GM12878 (cell line): ENCODE results near the gene YEATS4. TPM values are rescaled to one million over a fixed set of nuclear protein-coding genes. Genes with fewer than 3 reads are reported as not detected.

Experiments used
- ATAC-seq: fragments of 200-7000 bp; cut with Tn5 transposase; 3 replicates; pipeline ENCODE4 v1.9.1; 2020; ENCODE audit warnings: mild to moderate bottlenecking, moderate library complexity
- BruUV-seq: library from RNA; stranded (reverse); fragments of 400-500 nt; replicated peaks from 2 replicates; lab custom pipeline; 2021; lab: Mats Ljungman, UMichigan
- CTCF ChIA-PET: fragments of 300-600 bp; sonication (Branson Sonifier 250); formaldehyde crosslinking; extraction: SDS; loops from one replicate; lab custom pipeline; 2021; ENCODE audit warnings: inconsistent platforms; lab: Yijun Ruan, JAX
- POLR2A ChIA-PET: fragments of 350-600 bp; formaldehyde crosslinking; extraction: SDS; loops from one replicate; lab custom pipeline; 2021; ENCODE audit warnings: inconsistent platforms; lab: Charles Lee
- RAD21 ChIA-PET: fragments of 300-600 bp; sonication (Branson Sonifier 250); formaldehyde crosslinking; loops from one replicate; lab custom pipeline; 2023; ENCODE audit warnings: antibody characterized with exemption; ENCODE audit not compliant: unreplicated experiment; lab: Charles Lee
- SMC1A ChIA-PET: fragments of 300-600 bp; sonication (Branson Sonifier 250); formaldehyde crosslinking; loops from one replicate; lab custom pipeline; 2023; ENCODE audit not compliant: unreplicated experiment, uncharacterized antibody; lab: Charles Lee
- DNase-seq: peaks from one replicate; pipeline ENCODE4 v3.0.0-alpha.2; 2011; ENCODE audit warnings: low read depth, low spot score
- FAIRE-seq: peaks from 3 replicates; lab custom pipeline; 2011; peaks lifted over from hg19 to GRCh38; lab: Jason Lieb, UNC
- H2AFZ ChIP-seq: 2 replicates; pipeline ENCODE4 v1.6.0; 2011; ENCODE audit warnings: low read depth, low read length, control low read depth; ENCODE audit not compliant: control insufficient read depth
- H3K27ac ChIP-seq: 2 replicates; pipeline ENCODE4 v1.5.1; 2011; ENCODE audit warnings: control low read depth; ENCODE audit not compliant: control insufficient read depth, insufficient read depth
- H3K27me3 ChIP-seq, 2 experiments: replicated peaks in 1 of 2; 2 replicates each; pipeline versions ENCODE4 v1.6.0 to v1.6.1; 2011; ENCODE audit warnings: low read length in 1 of 2; ENCODE audit not compliant: control insufficient read depth in 2 of 2, insufficient read depth in 2 of 2
- H3K36me3 ChIP-seq, 2 experiments: 2 replicates each; pipeline ENCODE4 v1.5.1; 2011; ENCODE audit warnings: low read length in 1 of 2; ENCODE audit not compliant: control insufficient read depth in 2 of 2, insufficient read depth in 2 of 2
- H3K4me1 ChIP-seq: 2 replicates; pipeline ENCODE4 v1.6.1; 2011; ENCODE audit warnings: mild to moderate bottlenecking, low read length, moderate library complexity, mixed read lengths; ENCODE audit not compliant: control insufficient read depth, insufficient read depth
- H3K4me2 ChIP-seq: 2 replicates; pipeline ENCODE4 v1.6.0; 2011; ENCODE audit warnings: control low read depth; ENCODE audit not compliant: control insufficient read depth, insufficient read depth
- H3K4me3 ChIP-seq: fragments of 200-600 bp; sonication (generic); 2 replicates; pipeline ENCODE4 v1.5.1; 2016
- H3K79me2 ChIP-seq: 2 replicates; pipeline ENCODE4 v1.6.0; 2011; ENCODE audit warnings: low read length; ENCODE audit not compliant: control insufficient read depth, insufficient read depth
- H3K9ac ChIP-seq: 2 replicates; pipeline ENCODE4 v1.8.0; 2011; ENCODE audit warnings: low read length, control low read depth, mixed read lengths; ENCODE audit not compliant: control insufficient read depth, insufficient read depth
- H3K9me3 ChIP-seq: replicated peaks from 3 replicates; pipeline ENCODE4 v1.5.1; 2011; ENCODE audit warnings: mild to moderate bottlenecking, low read length; ENCODE audit not compliant: control insufficient read depth, insufficient read depth
- H4K20me1 ChIP-seq: 2 replicates; pipeline ENCODE4 v1.6.0; 2011; ENCODE audit not compliant: control insufficient read depth, insufficient read depth
- BACH1 ChIP-seq: fragments of 450-650 bp; IDR thresholded peaks from 2 replicates; pipeline ENCODE4 v1.6.1; 2017; ENCODE audit warnings: mild to moderate bottlenecking, borderline replicate concordance
- BCL3 ChIP-seq: IDR thresholded peaks from 2 replicates; pipeline ENCODE4 v1.6.1; 2011; ENCODE audit warnings: borderline replicate concordance, low read depth, mild to moderate bottlenecking, moderate library complexity, low read length; ENCODE audit not compliant: insufficient read depth, poor library complexity, severe bottlenecking
- BHLHE40 ChIP-seq, 2 experiments: fragments of 450-650 bp in 1 of 2; IDR thresholded peaks; 2 replicates each; pipeline ENCODE4 v1.6.1; 2011 to 2017; ENCODE audit warnings: low read depth in 2 of 2, borderline replicate concordance in 1 of 2, improper control_type of control experiment in 1 of 2, low read length in 1 of 2, mild to moderate bottlenecking in 1 of 2
- E2F8 ChIP-seq: fragments of 450-650 bp; IDR thresholded peaks from 2 replicates; pipeline ENCODE4 v1.6.1; 2018; ENCODE audit warnings: mild to moderate bottlenecking, low read depth, moderate library complexity; ENCODE audit not compliant: partially characterized antibody
- EZH2 ChIP-seq: IDR thresholded peaks from 2 replicates; pipeline ENCODE4 v1.6.1; 2012; ENCODE audit warnings: low read depth, mild to moderate bottlenecking, control low read depth, inconsistent platforms, low read length, borderline replicate concordance; ENCODE audit not compliant: control insufficient read depth
- IRF5 ChIP-seq: fragments of 450-650 bp; IDR thresholded peaks from 2 replicates; pipeline ENCODE4 v1.6.1; 2017; ENCODE audit warnings: borderline replicate concordance
- PAX5 ChIP-seq: IDR thresholded peaks from 2 replicates; pipeline ENCODE4 v1.6.1; 2011; ENCODE audit warnings: low read depth, low read length, borderline replicate concordance
- POLR2A ChIP-seq: IDR thresholded peaks from 2 replicates; pipeline ENCODE4 v1.6.1; 2011; ENCODE audit warnings: low read depth, mild to moderate bottlenecking, low read length
- SMAD1 ChIP-seq: fragments of 450-650 bp; IDR thresholded peaks from 2 replicates; pipeline ENCODE4 v1.6.1; 2018; ENCODE audit warnings: mild to moderate bottlenecking, low read depth; ENCODE audit not compliant: partially characterized antibody
- SREBF2 ChIP-seq: IDR thresholded peaks from 2 replicates; pipeline ENCODE4 v1.6.1; 2012; ENCODE audit warnings: mild to moderate bottlenecking, low read length
- YY1 ChIP-seq: IDR thresholded peaks from 2 replicates; pipeline ENCODE4 v1.6.1; 2011; ENCODE audit warnings: low read depth, mild to moderate bottlenecking, low read length
- WGBS: methylation state at CpG from one replicate; pipeline ENCODE4 v1.1.6; 2016; ENCODE audit warnings: low lambda C conversion rate; ENCODE audit not compliant: insufficient replicate concordance, insufficient coverage; ENCODE audit errors: missing lambda C conversion rate; 5-methylcytosine and 5-hydroxymethylcytosine counted together
- in situ Hi-C: fragments of 300-500 bp; cut with MboI; formaldehyde crosslinking; loops from 9 replicates; pipeline ENCODE4 v1.14.3; 2018; ENCODE audit warnings: mixed read lengths
- intact Hi-C: fragments of 100-400 bp; cut with micrococcal nuclease; formaldehyde crosslinking; loops from one replicate; pipeline ENCODE4 v1.14.2; 2022; ENCODE audit not compliant: unreplicated experiment
- polyA plus RNA-seq, 11 experiments: library from polyadenylated mRNA; depleted of rRNA in 4 of 11; unstranded in 6 of 11; stranded (reverse) in 5 of 11; fragments of >200 nt; fragmentation: Nextera tagmentation in 4 of 11; fragmentation: Illumina TruSeq in 1 of 11; extraction: Ambion mirVana in 4 of 11; extraction: Trizol in 1 of 11; gene quantifications; 1 replicate in 1 of 11; 2 replicates in 10 of 11; pipeline versions ENCODE4 v1.2.1 to v1.2.3, GENCODE V29; 2011 to 2016; ENCODE audit warnings: inconsistent platforms in 2 of 11, missing spikeins in 2 of 11, low read depth in 1 of 11
- total RNA-seq, 4 experiments: library from RNA; depleted of rRNA in 3 of 4; stranded (reverse); fragments of >200 nt in 3 of 4; fragmentation: Illumina TruSeq in 1 of 4; extraction: Trizol in 1 of 4; gene quantifications; 2 replicates each; pipeline versions ENCODE4 v1.2.1 to v1.2.3, GENCODE V29; 2013 to 2021

Gene YEATS4
- total and polyA plus RNA-seq, 10 of the 15 experiments (the other 5 are each of a cell fraction or from before 2014, with no cell fraction given), result 23.8 to 45.4 (median 36.8) TPM

- intact Hi-C loops, result no loop called here
- ChIA-PET POLR2A (interaction anchor here (0.6 kb wide), 1 partner anchor 144 kb away, joined by 3 read pairs; no protein-coding TSS in a partner anchor), CTCF (interaction anchor here (0.6 to 1.9 kb wide), 3 partner anchors 148 to 301 kb away, joined by 3 to 16 read pairs (median 3); no protein-coding TSS in a partner anchor)
Measured at GRCh38 chr12:69417231-69417630, 57.7 kb downstream of the YEATS4 start.

More at GRCh38 chr12:69417231-69417630, 57.7 kb downstream of the YEATS4 start:
- FAIRE-seq (no peak), ATAC-seq (no peak), DNase-seq (no peak)
- H4K20me1 ChIP-seq, result no peaks in the 10 kb centered on the region
- no peak overlapping the region for H3K9ac ChIP-seq
- in situ Hi-C loops, result no loop called here
- H3K79me2 ChIP-seq, result no peaks in the 10 kb centered on the region
- no peak overlapping the region for H3K4me3 ChIP-seq
- ChIA-PET SMC1A (interaction anchor here (2.3 kb wide), 1 partner anchor 153 kb away, joined by 13 read pairs; no protein-coding TSS in a partner anchor), RAD21 (interaction anchor here (1.3 to 1.8 kb wide), 2 partner anchors 154 to 222 kb away, joined by 5 to 11 read pairs; no protein-coding TSS in a partner anchor)
- H3K36me3 ChIP-seq, result no peaks in the 10 kb centered on the region
- H2AFZ ChIP-seq, result no peak overlapping the region
- no TSS peak for BruUV-seq
- TF ChIP-seq SREBF2 (no peak), IRF5 (no peak), POLR2A (no peak), BACH1 (no peak), YY1 (no peak), BHLHE40 (IDR thresholded peaks at IDR 0.05; ENCODE audit: borderline replicate concordance in 1 of 2, low read depth in 2 of 2, low read length in 1 of 2) (no peak), SMAD1 (no peak), E2F8 (no peak), BCL3 (no peak), EZH2 (no peak), PAX5 (no peak)
- H3K27ac ChIP-seq, result no peak overlapping the region
- 76% methylated on average over 5 of the region's 5 CpGs for WGBS
- H3K4me1 ChIP-seq, result no peaks in the 10 kb centered on the region
- H3K9me3 ChIP-seq, result no peaks in the 10 kb centered on the region
- no peaks in the 10 kb centered on the region for H3K27me3 ChIP-seq
- H3K4me2 ChIP-seq, result no peak overlapping the region
